Measurements from ENCODE around the gene QRICH1. TPM values are rescaled to one million over a fixed set of nuclear protein-coding genes. Genes with fewer than 3 reads are reported as not detected.

Gene QRICH1
- total and polyA plus RNA-seq, 2 of the 13 experiments (the other 11 are each of a cell fraction or from before 2014, with no cell fraction given): 52.6 to 102 TPM

DNA sequence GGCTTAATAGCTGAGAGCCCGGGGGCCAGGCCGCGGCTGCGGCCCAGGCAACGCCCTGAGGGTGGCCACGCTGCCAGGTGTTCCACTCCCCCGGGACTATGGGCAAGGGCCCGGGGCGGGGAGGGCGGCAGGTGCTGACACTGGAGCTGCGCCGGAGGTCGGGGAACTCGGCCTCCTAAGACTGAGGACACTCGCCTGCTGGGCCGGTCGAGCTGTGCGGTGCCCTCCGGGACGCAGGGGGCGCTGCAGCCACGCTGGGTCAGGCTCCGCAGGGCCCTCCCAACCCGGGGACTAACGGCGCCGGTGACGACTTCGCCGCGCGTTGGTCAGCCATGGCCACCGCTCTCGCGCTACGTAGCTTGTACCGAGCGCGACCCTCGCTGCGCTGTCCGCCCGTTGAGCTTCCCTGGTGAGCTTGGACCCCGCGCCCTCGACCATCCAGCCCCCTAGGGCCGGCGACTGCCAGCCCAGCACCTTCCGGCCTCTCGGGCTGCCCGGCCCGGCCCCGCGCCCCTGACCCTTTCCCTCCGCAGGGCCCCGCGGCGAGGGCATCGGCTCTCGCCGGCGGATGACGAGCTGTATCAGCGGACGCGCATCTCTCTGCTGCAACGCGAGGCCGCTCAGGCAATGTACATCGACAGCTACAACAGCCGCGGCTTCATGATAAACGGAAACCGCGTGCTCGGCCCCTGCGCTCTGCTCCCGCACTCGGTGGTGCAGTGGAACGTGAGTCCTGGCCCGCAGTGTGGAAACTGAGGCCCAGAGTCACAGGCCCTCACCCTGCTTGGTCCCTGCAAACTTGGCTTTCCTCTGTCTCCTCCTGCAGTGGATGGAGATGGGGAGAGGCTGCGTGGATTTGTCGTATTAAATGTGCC is 71.8 kb downstream of the QRICH1 start, which contains the start of gene NDUFAF3 (continued):
- TF ChIP-seq, protein P1, sequence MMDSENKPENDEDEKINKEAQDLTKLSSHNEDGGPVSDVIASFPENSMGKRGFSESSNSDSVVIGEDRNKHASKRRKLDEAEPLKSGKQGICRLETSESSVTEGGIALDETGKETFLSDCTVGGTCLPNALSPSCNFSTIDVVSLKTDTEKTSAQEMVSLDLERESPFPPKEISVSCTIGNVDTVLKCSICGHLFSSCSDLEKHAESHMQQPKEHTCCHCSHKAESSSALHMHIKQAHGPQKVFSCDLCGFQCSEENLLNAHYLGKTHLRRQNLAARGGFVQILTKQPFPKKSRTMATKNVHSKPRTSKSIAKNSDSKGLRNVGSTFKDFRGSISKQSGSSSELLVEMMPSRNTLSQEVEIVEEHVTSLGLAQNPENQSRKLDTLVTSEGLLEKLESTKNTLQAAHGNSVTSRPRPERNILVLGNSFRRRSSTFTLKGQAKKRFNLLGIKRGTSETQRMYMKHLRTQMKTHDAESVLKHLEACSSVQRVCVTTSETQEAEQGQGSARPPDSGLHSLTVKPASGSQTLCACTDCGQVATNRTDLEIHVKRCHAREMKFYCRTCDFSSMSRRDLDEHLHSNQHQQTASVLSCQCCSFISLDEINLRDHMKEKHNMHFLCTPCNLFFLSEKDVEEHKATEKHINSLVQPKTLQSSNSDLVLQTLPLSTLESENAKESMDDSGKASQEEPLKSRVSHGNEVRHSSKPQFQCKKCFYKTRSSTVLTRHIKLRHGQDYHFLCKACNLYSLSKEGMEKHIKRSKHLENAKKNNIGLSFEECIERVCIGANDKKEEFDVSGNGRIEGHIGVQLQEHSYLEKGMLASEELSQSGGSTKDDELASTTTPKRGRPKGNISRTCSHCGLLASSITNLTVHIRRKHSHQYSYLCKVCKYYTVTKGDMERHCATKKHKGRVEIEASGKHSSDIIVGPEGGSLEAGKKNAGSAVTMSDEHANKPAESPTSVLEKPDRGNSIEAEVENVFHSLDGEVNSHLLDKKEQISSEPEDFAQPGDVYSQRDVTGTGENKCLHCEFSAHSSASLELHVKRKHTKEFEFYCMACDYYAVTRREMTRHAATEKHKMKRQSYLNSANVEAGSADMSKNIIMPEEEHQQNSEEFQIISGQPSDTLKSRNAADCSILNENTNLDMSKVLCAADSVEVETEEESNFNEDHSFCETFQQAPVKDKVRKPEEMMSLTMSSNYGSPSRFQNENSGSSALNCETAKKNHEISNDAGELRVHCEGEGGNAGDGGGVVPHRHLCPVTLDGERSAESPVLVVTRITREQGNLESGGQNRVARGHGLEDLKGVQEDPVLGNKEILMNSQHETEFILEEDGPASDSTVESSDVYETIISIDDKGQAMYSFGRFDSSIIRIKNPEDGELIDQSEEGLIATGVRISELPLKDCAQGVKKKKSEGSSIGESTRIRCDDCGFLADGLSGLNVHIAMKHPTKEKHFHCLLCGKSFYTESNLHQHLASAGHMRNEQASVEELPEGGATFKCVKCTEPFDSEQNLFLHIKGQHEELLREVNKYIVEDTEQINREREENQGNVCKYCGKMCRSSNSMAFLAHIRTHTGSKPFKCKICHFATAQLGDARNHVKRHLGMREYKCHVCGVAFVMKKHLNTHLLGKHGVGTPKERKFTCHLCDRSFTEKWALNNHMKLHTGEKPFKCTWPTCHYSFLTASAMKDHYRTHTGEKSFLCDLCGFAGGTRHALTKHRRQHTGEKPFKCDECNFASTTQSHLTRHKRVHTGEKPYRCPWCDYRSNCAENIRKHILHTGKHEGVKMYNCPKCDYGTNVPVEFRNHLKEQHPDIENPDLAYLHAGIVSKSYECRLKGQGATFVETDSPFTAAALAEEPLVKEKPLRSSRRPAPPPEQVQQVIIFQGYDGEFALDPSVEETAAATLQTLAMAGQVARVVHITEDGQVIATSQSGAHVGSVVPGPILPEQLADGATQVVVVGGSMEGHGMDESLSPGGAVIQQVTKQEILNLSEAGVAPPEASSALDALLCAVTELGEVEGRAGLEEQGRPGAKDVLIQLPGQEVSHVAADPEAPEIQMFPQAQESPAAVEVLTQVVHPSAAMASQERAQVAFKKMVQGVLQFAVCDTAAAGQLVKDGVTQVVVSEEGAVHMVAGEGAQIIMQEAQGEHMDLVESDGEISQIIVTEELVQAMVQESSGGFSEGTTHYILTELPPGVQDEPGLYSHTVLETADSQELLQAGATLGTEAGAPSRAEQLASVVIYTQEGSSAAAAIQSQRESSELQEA (CRISPR knock-in tag; IDR thresholded peaks at IDR 0.05; ENCODE audit: not compliant biosample characterization): no peak
- TF ChIP-seq NFIC (IDR thresholded peaks at IDR 0.05; ENCODE audit: low read length) (no peak), DPF2 (CRISPR knock-in tag; IDR thresholded peaks at IDR 0.05; ENCODE audit: borderline replicate concordance, low read depth) (no peak), MAFG (CRISPR knock-in tag; IDR thresholded peaks at IDR 0.05) (no peak), ZFP37 (CRISPR knock-in tag; IDR thresholded peaks at IDR 0.05; ENCODE audit: borderline replicate concordance) (peak; percentile 75; the same call in 1 of the 2 replicates), FOXO1 (CRISPR knock-in tag; IDR thresholded peaks at IDR 0.05) (peak; percentile 75), MYNN (CRISPR knock-in tag; IDR thresholded peaks at IDR 0.05; ENCODE audit: low read depth) (no peak), ZNF567 (CRISPR knock-in tag; IDR thresholded peaks at IDR 0.05; ENCODE audit: borderline replicate concordance) (peak; percentile 30; the same call in 1 of the 2 replicates), MED8 (CRISPR knock-in tag; IDR thresholded peaks at IDR 0.05; ENCODE audit: insufficient replicate concordance) (peak; percentile 64)
- TF ChIP-seq, protein P2, sequence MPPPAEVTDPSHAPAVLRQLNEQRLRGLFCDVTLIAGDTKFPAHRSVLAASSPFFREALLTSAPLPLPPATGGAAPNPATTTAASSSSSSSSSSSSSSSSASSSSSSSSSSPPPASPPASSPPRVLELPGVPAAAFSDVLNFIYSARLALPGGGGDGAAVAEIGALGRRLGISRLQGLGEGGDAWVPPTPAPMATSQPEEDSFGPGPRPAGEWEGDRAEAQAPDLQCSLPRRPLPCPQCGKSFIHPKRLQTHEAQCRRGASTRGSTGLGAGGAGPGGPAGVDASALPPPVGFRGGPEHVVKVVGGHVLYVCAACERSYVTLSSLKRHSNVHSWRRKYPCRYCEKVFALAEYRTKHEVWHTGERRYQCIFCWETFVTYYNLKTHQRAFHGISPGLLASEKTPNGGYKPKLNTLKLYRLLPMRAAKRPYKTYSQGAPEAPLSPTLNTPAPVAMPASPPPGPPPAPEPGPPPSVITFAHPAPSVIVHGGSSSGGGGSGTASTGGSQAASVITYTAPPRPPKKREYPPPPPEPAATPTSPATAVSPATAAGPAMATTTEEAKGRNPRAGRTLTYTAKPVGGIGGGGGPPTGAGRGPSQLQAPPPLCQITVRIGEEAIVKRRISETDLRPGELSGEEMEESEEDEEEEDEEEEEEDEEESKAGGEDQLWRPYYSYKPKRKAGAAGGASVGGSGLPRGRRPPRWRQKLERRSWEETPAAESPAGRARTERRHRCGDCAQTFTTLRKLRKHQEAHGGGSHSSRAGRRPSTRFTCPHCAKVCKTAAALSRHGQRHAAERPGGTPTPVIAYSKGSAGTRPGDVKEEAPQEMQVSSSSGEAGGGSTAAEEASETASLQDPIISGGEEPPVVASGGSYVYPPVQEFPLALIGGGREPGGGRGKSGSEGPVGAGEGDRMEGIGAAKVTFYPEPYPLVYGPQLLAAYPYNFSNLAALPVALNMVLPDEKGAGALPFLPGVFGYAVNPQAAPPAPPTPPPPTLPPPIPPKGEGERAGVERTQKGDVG (CRISPR knock-in tag; IDR thresholded peaks at IDR 0.05; ENCODE audit: borderline replicate concordance): no peak
- TF ChIP-seq, protein P3, sequence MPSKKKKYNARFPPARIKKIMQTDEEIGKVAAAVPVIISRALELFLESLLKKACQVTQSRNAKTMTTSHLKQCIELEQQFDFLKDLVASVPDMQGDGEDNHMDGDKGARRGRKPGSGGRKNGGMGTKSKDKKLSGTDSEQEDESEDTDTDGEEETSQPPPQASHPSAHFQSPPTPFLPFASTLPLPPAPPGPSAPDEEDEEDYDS (CRISPR knock-in tag; IDR thresholded peaks at IDR 0.05): no peak

Measured in HepG2 (cell line).